ENCODE results near the gene FBXL13.
"Not testable (repeated sequence)": the region's sequence is repeated elsewhere in the genome, so short reads cannot be mapped to it uniquely, and the experiment has no call there.

FBXL13 gene

DNA sequence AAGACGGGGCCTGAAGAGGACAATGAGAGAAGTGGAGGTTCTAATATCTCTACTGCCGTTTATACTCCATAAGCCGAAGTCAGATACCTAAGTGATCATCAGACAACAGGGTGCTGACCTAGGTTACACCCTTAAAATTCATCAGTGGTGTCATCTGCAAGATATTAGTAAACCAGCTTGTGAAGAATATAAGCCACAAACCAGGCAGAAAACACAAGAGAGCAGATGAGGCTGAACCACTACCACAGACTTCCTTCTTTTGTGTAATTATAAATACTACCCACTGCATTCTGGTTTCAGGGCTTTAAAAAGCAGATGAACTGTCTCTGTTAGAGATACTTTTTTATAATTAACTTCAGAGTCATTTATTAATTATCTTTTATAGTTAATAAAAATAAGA is 230.7 kb downstream of the FBXL13 start:
- no peak for DNase-seq

DNA sequence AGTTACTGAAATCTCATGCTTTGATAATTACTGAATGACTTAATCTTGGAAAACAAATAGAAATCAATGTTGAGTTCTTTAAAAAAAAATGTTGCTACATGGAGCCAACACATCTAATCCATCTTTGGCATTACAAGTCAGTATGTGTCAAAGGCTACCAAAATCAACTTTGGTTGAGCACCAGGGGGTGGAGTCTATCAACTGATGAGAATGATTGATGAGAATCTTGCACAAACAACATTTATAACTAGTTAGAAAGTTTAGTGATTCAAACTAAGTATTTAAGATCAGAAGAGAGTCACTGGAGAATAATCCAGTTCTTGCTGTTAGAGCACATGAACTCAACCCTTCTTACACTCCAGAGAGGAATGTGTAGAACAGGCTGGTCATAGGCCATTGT is 232.3 kb downstream of the FBXL13 start:
- no peak for DNase-seq

DNA sequence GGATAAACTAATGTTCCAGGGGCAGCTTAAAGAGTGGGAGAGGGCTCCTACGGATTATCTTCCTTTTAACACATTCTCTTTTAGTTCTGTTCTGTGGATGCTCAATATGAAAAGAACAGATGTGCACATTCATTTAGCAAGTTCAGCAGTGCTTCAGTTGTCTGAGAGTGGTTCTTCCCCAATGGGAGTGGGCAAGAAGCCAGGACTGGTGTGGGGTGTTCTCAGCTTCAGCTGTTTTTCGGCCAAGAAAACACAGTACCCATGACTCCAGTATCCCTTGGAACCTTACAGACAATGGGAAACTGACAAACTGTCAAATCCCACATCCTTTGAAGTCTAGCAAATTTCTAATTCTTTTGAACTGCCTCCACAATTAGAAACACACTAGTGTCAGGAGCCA is 233.3 kb downstream of the FBXL13 start:
- DNase-seq: no peak

DNA sequence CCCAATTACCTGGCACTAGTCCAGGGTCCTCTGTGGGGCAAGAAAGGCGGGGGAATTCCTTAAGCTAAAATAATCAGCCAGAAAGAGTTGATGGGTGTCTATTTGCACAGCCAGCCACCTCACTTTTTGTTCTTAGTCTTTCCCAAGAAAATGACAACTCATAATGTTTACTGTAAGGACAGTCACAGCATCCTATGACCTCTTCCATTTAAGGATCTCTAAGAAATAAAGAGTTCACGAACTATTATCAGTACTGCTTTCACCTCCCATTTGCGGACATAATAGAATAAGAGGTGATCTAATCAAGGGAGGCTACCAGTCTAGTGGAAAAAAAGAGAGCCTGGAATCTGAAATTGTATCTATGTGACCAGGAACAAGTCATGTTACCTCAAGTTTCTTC is 234.2 kb downstream of the FBXL13 start:
- DNase-seq: no peak

DNA sequence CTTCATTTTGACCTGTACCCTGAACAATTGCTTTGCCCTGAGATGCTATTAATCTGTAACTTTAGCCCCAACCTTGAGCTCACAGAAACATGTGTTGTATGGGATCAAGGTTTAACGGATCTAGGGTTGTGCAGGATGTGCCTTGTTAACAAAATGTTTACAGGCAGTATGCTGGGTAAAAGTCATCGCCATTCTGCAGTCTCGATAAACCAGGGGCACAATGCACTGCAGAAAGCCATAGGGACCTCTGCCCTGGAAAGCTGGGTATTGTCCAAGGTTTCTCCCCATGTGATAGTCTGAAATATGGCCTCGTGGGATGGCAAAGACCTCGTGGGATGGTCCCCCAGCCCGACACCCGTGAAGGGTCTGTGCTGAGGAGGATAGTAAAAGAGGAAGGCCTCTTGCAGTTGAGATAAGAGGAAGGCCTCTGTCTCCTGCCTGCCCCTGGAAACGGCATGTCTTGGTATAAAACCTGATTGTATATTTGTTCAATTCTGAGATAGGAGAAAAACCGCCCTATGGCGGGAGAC is 236.0 kb downstream of the FBXL13 start:
- DNase-seq: not testable (repeated sequence)

DNA sequence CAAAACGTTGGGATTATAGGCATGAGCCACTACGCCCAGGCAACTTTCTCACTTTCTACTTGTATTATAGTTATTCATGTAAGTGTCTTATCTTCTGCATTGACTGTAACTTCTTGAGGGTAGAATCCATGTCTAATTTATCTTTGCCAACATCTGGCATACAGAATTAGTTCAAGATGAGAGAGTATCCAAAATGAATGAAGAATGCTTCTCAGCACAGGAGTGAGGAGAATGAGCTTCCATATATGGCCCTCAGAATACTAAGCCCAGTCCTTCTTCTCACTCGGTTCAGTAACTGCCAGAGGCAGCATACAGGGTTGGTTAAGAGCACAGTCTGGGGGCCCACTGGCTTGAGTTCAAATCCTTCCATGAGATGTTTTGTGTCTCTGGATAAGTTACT is 236.8 kb downstream of the FBXL13 start:
- no peak for DNase-seq

DNA sequence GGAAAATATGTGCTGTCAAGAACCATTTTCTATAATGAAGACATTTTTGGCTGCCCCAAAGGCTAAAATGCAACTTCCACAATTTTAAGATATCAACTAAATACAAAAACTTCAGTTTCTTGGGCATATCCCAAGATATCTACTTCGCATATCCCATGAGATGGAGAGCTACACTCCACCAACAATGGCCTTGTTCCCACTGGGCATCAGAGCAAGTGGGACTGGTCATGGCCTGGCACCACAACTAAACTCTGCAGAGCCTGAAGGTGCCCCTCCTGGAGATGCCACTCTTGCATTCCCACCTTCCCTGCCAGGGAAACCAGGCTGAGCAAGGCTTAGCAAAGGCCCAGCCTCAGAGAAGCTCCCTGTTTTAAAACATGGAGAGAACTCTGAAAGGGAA is 237.6 kb downstream of the FBXL13 start:
- DNase-seq: no peak

DNA sequence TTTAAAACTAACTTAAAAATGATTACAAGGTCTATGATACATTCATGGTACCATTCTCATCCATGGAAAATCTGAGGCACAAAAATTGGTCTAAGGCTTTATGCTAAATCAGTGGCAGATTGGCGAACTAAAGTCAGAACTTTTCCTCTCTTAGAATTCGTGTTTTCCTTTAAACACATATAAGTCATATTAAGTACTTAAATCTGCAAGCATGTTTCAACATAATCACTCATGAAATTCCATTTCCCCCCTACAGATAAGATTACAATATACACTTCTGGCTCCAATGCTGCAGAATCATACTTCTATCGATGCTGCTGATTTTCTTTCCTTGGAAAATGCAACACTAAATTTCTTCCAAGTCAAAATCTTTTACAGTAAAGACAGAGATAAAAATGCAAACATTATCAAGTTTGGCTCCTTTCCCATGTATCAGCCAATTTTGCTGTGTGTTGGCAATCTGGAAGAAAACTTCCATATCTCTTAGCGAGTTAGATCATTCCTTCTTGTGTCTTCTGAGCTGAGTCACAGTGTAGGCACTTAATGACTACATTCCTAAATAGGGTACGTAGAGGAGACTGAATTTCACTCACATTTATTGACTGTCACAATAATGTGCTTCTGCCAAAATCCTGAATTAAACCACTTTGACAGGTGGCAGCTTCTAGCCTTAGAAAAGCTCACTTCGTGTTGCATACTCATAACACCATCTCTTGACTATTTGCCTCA is 238.2 kb downstream of the FBXL13 start:
- DNase-seq: no peak

DNA sequence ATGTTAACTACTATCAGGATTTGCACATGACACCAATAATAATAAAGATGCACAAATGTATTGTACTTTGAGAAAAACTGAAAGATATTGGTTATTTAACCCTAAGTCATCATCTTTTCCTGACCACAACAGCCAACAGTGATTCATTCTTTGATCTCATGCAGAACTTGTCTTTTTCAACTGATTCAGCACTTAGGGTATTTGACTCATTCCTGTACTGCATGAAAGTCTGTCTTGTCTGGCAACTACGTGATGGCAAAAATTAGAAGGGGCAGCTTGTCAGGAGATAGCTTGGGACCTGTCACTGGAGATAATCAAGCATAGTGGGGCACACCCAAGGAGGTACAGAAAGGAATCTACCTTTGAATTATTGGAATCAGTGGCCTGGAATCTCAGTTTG is 239.6 kb downstream of the FBXL13 start:
- no peak for DNase-seq

DNA sequence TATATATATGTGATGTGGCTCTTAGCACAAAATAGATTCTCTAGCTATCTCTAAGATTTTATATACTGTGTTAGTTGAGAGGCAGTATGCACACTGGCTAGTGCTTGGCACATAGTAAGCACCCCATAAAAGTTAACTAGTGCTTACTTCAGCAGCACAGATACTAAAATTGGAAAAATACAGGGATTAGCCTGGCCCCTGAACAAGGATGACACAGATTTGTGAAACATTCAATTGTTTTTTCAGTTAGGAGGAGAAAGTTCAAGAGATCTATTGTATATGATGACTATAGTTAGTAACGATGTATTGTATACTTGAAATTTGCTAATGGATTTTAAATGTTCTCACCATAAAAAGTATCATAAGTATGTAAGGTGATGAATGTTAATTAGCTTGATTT is 240.1 kb downstream of the FBXL13 start:
- DNase-seq: no peak

DNA sequence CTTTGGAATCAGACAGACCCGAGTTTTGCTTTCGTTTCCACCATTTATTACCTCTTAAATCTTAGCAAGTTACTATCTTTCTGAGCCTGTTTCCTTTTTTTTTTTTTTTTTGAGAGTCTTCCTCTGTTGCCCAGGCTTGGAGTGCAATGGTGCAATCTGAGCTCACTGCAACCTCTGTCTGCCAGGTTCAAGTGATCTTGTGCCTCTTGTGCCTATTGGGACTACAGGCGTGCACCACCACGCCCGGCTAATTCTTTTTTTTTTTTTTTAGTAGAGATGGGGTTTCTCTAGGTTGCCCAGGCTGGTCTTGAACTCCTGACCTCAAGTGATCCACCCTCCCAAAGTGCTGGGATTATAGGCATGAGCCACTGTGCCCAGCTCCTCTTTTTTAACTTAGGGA is 241.3 kb downstream of the FBXL13 start:
- DNase-seq: no peak

DNA sequence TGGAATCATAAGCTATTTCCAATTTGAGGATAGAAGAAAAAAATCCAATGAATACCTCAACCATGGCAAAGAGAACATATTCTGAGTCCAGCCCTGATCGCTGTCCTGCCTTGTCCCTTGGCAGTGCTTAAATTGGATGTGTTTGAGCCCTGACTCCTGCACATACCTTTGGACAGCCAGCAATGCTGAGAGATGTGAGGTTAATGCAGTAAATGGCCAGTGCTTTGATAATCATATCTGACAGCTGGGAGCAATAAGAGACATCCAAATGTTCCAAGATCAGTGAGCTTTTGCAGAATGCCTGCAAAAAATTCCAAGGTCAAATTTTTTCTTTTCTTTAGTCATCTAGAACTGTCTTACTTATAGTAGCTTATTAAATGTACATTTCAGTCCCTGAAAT is 241.9 kb downstream of the FBXL13 start:
- DNase-seq: no peak

DNA sequence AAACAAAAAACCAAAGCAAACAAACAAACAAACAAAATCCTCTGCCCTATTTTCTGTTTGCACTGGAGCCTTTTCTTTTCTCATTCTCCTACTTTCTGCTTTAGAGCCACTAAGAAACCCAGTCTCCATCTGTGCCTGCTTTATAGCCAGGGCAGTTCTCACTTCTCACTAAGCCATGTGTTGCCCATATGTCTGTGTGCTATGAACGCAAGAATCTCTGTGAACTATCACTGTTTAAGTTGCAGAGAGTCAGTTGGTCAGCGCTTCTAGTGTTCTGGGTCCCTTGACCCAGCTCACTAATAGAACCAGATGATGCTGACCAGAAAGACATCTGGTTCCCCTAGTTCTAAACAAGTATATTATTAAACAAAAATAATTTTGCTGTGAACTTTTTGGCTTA is 244.4 kb downstream of the FBXL13 start:
- no peak for DNase-seq

DNA sequence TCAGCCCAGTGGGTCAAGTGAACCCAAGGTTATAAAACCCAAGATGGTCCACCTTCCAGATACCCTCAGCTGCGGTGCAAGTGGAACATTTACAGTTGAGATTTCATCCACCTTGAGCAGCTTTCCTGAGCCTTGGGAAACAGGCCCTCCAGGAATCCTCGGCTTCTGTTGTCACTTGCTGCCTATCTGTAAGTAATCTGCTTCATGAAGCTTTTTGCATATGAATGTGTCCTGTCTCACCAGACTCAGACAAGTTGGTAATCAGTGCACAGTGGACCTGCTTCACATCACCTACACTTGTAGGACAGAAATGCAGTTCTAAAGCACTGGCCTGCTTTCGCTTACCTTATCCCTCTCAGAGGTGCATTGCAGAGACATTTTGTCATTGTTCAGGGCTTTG is 245.5 kb downstream of the FBXL13 start:
- no peak for DNase-seq

DNA sequence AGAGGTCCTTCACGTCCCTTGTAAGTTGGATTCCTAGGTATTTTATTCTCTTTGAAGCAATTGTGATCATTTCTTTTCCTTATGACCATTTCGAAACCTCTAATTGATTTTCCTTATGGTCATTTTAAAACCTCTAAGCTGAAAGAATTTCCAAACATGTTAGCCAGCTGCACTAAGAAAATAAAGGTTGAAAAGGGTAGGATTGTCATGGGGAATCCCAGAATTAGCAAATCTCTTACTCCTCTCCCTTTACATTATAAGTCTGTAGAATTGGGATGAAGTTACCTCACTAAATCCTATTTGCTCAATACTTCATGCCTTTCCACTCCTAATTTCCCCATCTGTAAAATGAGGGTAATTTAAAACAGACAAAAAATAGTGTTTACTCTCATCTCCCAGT is 246.3 kb downstream of the FBXL13 start:
- DNase-seq: no peak

DNA sequence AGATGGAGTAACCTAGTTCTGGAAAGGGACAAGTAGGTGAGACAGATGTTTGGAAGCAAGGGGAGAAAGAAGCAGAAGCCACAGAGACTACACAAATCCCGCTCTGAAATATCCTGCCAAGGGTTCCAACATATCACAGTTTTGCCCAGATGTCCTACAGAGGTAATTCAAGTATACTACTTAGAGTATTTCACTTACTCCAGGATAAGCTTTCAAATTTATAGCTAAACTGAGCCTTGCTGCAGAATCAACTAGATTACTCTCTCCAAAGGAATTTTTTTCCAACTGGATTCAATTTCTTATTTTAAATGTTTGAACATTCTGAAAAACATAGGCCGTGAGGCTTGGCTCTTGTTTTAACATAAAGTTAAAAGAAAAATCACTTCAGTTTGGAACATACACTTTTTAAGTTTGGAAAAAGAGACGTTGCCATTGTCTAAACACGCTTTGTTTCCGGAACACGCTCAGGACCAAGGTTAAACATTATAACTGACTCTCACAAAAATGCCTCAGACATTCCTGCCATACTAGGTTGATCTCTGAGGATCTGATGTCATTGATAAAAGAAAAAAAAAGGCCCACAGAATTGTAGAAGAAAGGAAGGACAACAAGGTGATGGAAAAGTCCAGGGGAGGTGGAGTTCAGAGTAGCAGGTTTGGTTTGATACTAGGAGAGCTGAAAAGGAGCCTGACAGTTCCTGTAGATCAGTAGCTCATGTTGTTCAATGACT is 251.0 kb downstream of the FBXL13 start:
- no peak for DNase-seq

DNA sequence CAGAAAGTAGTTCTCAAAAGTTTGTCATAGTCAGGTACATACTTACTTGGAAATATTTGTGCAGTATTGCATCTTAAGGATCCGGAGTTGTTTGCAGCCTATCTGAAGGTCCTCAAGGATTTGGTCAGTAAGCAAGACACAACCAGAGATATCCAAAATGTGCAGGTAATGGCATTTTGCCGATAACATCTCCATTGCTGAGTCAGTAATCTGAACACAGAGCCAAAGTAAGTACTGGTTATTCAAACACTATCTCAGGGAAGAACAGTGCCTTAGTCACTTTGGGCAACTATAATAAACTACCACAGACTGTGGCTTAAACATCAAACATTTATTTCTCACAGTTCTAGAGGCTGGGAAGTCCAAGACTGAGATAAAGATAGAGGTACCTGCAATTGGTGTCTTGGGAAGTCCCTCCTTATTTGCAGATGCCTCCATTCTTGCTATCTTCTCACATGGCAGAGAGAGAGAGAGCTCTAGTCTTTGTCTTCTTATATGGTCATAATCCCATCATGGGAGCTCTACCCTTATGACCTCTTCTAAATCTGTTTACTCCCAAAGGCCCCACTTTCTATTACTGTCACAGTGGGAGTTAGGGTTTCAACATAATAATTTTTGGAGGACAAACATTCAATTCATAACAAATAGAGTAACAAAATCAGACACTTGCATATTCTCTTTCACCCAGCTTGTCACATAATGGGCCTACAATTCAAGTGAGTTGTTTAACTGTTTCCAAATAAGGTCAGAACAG is 252.4 kb downstream of the FBXL13 start:
- DNase-seq: no peak

DNA sequence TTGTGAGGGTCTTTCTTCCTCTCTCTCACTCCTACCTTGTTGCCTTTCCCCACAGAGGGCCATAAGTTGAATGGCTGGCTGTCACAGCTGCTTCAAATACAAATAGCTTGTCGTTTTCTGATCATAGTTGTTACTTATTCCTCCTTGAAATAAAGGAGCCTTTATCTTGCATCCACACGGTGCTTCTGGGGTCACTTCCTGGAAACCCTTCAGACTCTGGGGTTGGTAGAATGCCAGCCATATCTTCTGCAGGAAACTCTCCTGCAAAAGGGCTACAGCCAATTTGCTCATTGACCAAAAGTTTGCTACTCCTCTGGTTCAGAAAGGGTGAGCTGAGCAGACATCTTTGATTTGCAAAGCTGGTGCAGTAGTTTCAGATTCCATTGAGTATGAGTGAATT is 255.4 kb downstream of the FBXL13 start:
- no peak for DNase-seq

DNA sequence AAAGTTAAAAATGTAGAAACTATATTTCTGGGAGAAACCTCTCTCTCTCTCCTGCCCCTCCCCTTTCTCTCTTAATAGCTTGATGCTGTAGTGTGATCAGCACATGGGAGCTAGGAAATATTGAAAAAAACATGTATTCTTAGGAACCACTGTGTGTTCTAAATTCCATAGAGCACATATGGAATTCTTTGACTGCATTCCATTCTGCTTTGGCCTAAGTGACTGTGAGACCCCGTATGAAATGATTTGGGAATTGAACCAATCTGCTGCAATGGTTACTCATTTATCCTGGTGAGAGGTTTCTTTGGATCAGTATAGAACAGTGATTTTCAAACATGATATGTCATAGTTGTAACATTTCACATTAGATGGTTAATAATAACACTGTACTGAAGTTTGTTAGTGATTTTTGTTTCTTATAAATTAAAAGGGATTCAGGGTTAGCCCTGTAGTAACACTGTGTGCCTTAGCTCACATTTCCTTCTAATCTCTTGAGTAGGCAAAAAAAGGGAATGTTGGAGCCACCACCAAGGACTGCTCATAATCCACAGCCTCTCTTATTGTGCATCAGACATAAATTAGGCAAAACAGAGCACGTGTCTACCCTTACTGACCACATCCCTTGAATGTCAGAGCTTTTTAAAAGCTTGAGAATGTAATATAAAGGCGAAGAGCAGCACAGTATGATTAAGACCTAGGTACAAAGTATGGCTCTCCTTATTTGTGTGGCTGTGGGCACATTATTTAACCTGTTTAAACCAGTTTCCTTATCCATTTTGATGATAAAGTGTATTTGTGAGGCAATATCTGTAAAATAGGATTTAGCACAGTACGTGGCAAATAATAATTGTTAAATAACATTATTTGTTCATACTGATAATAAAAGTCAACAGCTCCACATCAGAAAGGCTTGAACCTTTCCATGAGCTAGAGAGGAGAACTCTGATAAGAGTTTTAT is 256.7 kb downstream of the FBXL13 start:
- DNase-seq: no peak

DNA sequence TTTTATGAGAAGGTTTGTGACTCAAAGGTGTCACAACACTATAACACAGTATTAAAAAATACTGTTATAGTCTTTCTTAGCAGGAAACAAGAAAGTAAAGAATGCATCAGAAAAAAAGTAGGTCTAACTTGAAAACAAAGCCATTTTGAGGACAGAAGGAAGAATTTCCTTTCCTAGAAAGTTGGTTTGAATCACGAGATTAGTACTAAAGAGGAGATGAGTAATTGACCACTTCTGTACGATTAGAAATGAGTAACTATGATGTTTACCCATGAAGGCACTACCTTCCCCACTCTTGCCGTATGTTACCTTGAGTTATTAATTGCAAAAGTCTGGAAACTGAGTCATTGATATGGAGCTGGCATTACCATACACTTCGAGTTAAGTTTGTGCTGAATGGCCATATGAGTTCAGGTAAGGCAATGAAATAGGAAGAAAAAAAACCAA is 260.5 kb downstream of the FBXL13 start:
- DNase-seq: no peak

DNA sequence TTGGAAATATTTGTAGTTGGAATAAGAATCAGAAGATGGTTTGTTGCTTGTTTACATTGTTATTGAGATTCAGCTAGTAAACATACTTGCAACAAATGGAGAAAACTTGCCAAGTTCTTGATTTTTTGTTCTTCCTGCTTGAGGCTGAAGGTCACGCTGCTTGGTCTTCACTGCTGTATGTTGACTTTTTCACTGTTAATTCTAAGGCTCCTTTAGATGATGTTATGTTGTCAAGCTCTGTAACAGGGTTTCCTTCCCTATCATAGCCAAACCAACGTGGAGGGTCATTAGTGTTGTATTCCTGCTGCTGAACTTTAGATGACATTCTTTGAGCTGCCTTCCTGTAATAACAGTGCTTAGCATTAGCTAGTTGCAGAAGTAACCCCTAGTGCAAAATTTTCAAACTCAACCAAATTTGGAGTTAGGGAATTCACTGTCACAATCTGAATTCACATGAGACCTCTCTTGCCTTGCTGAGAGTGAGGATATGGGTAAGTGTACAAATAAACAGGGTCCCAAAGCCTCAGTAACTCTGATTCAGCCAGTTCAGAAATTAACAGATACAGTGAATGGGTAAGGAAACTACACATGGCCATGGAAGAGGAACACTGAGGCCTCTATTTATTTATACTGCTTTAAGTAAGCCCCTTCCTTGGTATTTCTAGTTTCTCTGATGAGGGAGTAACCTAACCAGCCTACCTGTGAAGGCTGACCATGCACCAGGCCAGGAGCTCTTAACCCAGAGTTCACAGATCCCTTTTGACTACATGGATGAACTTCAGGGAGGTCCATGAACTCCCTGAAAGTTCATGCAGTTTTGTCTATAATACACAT is 261.2 kb downstream of the FBXL13 start:
- no peak for DNase-seq

All from CD4-positive, alpha-beta T cell treated with Interleukin-6 for 4 hours (primary cell).